Ovary (tissue), 3 donors: Measurements from ENCODE around the gene CCDC73.

ENCODE experiments used
- CTCF ChIP-seq, 3 donors: fragments of 450-650 bp in 2 of 3; fragments of 200-600 bp in 1 of 3; IDR thresholded peaks; one replicate each; pipeline versions ENCODE4 v1.5.1 to v1.8.0; 2016 to 2022; ENCODE audit warnings: antibody characterized with exemption in 3 of 3, mild to moderate bottlenecking in 1 of 3
- POLR2A ChIP-seq: fragments of 450-650 bp; IDR thresholded peaks from one replicate; pipeline ENCODE4 v1.6.1; 2017; ENCODE audit warnings: antibody characterized with exemption, mild to moderate bottlenecking, moderate library complexity
- donor health status: DM: no; HTN: no; CAD: no.

GRCh38 chr11:32722255-32722654, 72.2 kb downstream of the CCDC73 start:
- no peak for TF ChIP-seq CTCF (IDR thresholded peaks at IDR 0.05)
- no peak for TF ChIP-seq POLR2A
